PC-3 (cell line): ENCODE results near the gene RSPRY1. TPM values are rescaled to one million over a fixed set of nuclear protein-coding genes. Genes with fewer than 3 reads are reported as not detected.

Source experiments
- ATAC-seq: fragments of 200-7000 bp; cut with Tn5 transposase; 2 replicates; pipeline ENCODE4 v1.9.1; 2020; ENCODE audit warnings: mild to moderate bottlenecking, moderate library complexity
- BruUV-seq: library from RNA; stranded (reverse); fragments of 400-500 nt; replicated peaks from 2 replicates; lab custom pipeline; 2021; lab: Mats Ljungman, UMichigan
- CTCF ChIA-PET: fragments of 300-600 bp; sonication (Branson Sonifier 250); formaldehyde crosslinking; loops from one replicate; lab custom pipeline; 2022; ENCODE audit warnings: antibody characterized with exemption; lab: Charles Lee
- POLR2A ChIA-PET: fragments of 300-600 bp; sonication (Branson Sonifier 250); formaldehyde crosslinking; loops from one replicate; lab custom pipeline; 2022; ENCODE audit warnings: antibody characterized with exemption; ENCODE audit not compliant: unreplicated experiment; lab: Charles Lee
- DNase-seq: peaks from one replicate; pipeline ENCODE4 v3.0.0-alpha.2; 2015
- H2AFZ ChIP-seq: fragments of 300-600 bp; sonication (generic); 2 replicates; pipeline ENCODE4 v1.6.0; 2016; ENCODE audit warnings: antibody characterized with exemption, low read length
- H3F3A ChIP-seq: fragments of 300-600 bp; sonication (generic); one replicate; pipeline ENCODE4 v1.6.0; 2017; ENCODE audit warnings: antibody characterized with exemption, low read length, control low read depth, mild to moderate bottlenecking; ENCODE audit not compliant: unreplicated experiment
- H3K27ac ChIP-seq: fragments of 300-600 bp; sonication (generic); 2 replicates; pipeline ENCODE4 v1.5.1; 2016; ENCODE audit warnings: mild to moderate bottlenecking, low read length
- H3K27me3 ChIP-seq: fragments of 300-600 bp; sonication (generic); 2 replicates; pipeline ENCODE4 v1.6.1; 2016; ENCODE audit warnings: low read length, mixed read lengths
- H3K36me3 ChIP-seq: fragments of 300-600 bp; sonication (generic); 2 replicates; pipeline ENCODE4 v1.6.1; 2016; ENCODE audit warnings: low read depth, mixed run types, low read length, mixed read lengths
- H3K4me1 ChIP-seq: fragments of 300-600 bp; sonication (generic); 2 replicates; pipeline ENCODE4 v1.5.1; 2016; ENCODE audit warnings: low read length; ENCODE audit not compliant: insufficient read depth
- H3K4me2 ChIP-seq: fragments of 300-600 bp; sonication (generic); 2 replicates; pipeline ENCODE4 v1.6.0; 2016; ENCODE audit warnings: low read length
- H3K4me3 ChIP-seq: fragments of 300-600 bp; sonication (generic); 2 replicates; pipeline ENCODE4 v1.5.1; 2016; ENCODE audit warnings: mild to moderate bottlenecking, low read length, mixed read lengths
- H3K79me2 ChIP-seq: fragments of 300-600 bp; sonication (generic); 2 replicates; pipeline ENCODE4 v1.6.1; 2017; ENCODE audit warnings: low read length, mixed read lengths
- H3K9ac ChIP-seq: fragments of 300-600 bp; sonication (generic); 2 replicates; pipeline ENCODE4 v1.6.0; 2016; ENCODE audit warnings: mild to moderate bottlenecking, low read length
- H3K9me2 ChIP-seq: fragments of 300-600 bp; sonication (generic); replicated peaks from 2 replicates; pipeline ENCODE4 v1.6.1; 2016; ENCODE audit warnings: mixed run types, low read length, mixed read lengths
- H3K9me3 ChIP-seq: fragments of 300-600 bp; sonication (generic); 2 replicates; pipeline ENCODE4 v1.6.1; 2016; ENCODE audit warnings: low read length, mixed read lengths
- H4K20me1 ChIP-seq: fragments of 300-600 bp; sonication (generic); 2 replicates; pipeline ENCODE4 v1.6.1; 2016; ENCODE audit warnings: low read length, mixed read lengths
- EZH2 ChIP-seq: fragments of 300-600 bp; sonication (generic); IDR thresholded peaks from one replicate; pipeline ENCODE4 v1.6.1; 2017; ENCODE audit warnings: antibody characterized with exemption, mild to moderate bottlenecking, low read length; ENCODE audit not compliant: unreplicated experiment
- EZH2phosphoT487 ChIP-seq: fragments of 300-600 bp; sonication (generic); IDR thresholded peaks from 2 replicates; pipeline ENCODE4 v1.6.1; 2018; ENCODE audit warnings: mild to moderate bottlenecking, antibody characterized with exemption, low read length, borderline replicate concordance
- intact Hi-C: fragments of 100-400 bp; cut with micrococcal nuclease; formaldehyde crosslinking; loops from 2 replicates; pipeline ENCODE4 v1.9.0; 2023
- total RNA-seq: library from RNA; depleted of rRNA; stranded (reverse); fragments of >200 nt; gene quantifications from 2 replicates; pipeline ENCODE4 v1.2.3, GENCODE V29; 2014
- TF ChIP-seq, protein P1 (sequence below): fragments of 300-600 bp; sonication (generic); conservative IDR thresholded peaks from 2 replicates; pipeline ENCODE4 v1.5.1; 2017; ENCODE audit warnings: antibody characterized with exemption, low read depth, mild to moderate bottlenecking, low read length

RSPRY1 gene
- total RNA-seq, 1 experiment from 2014 or later = 17.5 TPM

DNA sequence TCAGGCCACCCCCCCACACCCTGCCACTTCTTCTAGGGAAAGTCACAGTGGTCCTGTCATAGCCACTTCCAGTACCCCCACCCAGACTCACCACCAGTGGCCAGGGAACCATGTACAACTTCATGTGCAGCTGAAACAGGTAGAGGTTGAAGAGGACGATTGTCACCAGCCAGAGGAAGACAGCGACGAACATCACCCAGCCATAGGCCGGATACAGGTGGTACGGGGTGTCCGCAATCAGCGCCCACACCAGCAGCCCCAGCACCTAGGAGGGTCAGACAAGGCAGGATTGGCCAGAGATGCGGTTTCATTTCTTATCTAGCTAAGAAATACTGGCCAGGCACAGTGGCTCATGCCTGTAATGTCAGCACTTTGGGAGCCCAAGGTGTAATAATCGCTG is 75.7 kb downstream of the RSPRY1 start:
- ChIA-PET POLR2A (no interaction called here), CTCF (no interaction called here)
- Histone ChIP-seq H3K4me3 (no peak overlapping the region), H3K9ac (no peak overlapping the region), H3K4me2 (no peak overlapping the region), H3K27me3 (no peaks in the 10 kb centered on the region), H3K27ac (no peak overlapping the region), H3K79me2 (no peaks in the 10 kb centered on the region), H3K4me1 (peaks cover 16% of the 10 kb centered on the region), H2AFZ (no peak overlapping the region), H4K20me1 (no peaks in the 10 kb centered on the region), H3K36me3 (no peaks in the 10 kb centered on the region), H3F3A (no peaks in the 10 kb centered on the region), H3K9me3 (no peaks in the 10 kb centered on the region), H3K9me2 (no peaks in the 10 kb centered on the region)
- BruUV-seq = no TSS peak
- intact Hi-C loops = no loop called here
- ATAC-seq (no peak), DNase-seq (no peak)
- TF ChIP-seq, protein P1, sequence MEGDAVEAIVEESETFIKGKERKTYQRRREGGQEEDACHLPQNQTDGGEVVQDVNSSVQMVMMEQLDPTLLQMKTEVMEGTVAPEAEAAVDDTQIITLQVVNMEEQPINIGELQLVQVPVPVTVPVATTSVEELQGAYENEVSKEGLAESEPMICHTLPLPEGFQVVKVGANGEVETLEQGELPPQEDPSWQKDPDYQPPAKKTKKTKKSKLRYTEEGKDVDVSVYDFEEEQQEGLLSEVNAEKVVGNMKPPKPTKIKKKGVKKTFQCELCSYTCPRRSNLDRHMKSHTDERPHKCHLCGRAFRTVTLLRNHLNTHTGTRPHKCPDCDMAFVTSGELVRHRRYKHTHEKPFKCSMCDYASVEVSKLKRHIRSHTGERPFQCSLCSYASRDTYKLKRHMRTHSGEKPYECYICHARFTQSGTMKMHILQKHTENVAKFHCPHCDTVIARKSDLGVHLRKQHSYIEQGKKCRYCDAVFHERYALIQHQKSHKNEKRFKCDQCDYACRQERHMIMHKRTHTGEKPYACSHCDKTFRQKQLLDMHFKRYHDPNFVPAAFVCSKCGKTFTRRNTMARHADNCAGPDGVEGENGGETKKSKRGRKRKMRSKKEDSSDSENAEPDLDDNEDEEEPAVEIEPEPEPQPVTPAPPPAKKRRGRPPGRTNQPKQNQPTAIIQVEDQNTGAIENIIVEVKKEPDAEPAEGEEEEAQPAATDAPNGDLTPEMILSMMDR = no peak
- TF ChIP-seq EZH2 = no peak
- TF ChIP-seq EZH2phosphoT487 = no peak

DNA sequence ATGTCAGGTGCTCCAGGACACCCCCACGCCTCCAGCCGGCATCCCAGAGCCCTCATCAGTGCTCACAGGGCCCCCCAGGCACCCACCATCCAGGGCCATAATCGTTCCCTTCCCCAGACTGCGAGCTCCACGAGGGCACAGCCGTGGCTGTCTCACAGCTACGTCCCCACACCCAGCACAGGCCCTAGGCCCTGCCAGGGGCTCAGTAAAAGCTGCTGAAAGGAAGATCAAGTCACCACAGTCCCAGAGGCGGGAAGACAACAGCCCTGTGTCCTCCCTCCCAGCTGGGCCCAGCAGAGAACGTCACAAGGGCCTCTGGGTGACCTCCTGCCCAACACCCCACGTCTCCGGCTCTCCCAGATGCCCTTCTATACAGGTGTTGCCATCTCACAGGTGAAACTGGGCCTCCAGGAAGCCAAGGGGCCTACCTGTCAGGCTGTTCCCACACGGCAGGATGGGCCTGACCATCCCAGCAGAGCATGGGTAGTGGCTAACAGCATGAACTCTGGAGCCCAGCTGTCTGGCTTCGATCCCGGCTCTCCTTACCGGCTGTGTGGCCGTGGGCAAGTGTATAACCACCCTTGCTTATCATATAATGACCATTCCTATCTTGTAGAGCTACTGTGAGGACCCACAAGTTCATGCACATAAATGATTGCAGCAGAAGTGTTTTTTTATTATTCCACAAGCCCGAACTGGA is 76.9 kb downstream of the RSPRY1 start:
- DNase-seq = no peak
- CTCF ChIA-PET = no interaction called here
- H3K27ac ChIP-seq = no peak overlapping the region

More for the DNA sequence above, 76.9 kb downstream of the RSPRY1 start:
- H3K79me2 ChIP-seq = no peaks in the 10 kb centered on the region
- H3K4me2 ChIP-seq = no peak overlapping the region
- intact Hi-C loops = no loop called here
- H3F3A ChIP-seq = no peaks in the 10 kb centered on the region
- H4K20me1 ChIP-seq = no peaks in the 10 kb centered on the region
- H2AFZ ChIP-seq = no peak overlapping the region
- POLR2A ChIA-PET = no interaction called here
- H3K4me3 ChIP-seq = no peak overlapping the region
- H3K9ac ChIP-seq = no peak overlapping the region
- ATAC-seq = no peak
- no peaks in the 10 kb centered on the region for H3K9me2 ChIP-seq
- no peaks in the 10 kb centered on the region for H3K36me3 ChIP-seq
- H3K27me3 ChIP-seq = no peaks in the 10 kb centered on the region
- H3K4me1 ChIP-seq = peaks cover 16% of the 10 kb centered on the region
- TF ChIP-seq EZH2phosphoT487 (no peak), EZH2 (no peak)
- TF ChIP-seq, protein P1 = no peak
- no peaks in the 10 kb centered on the region for H3K9me3 ChIP-seq
- BruUV-seq = no TSS peak
